SK-N-SH treated with all-trans-retinoic acid at 6 μM for 48 hours (cell line): ENCODE data around the gene LDLRAP1.

Experiments
- ATAC-seq: fragments of 200-7000 bp; cut with Tn5 transposase; 3 replicates; pipeline ENCODE4 v1.9.1; 2020; ENCODE audit warnings: mild to moderate bottlenecking, moderate library complexity
- ARNTL ChIP-seq: fragments of 450-650 bp; formaldehyde crosslinking; IDR thresholded peaks from 2 replicates; pipeline ENCODE4 v1.5.0; 2020; ENCODE audit warnings: low read depth, mild to moderate bottlenecking, moderate library complexity, borderline replicate concordance
- BACH2 ChIP-seq: fragments of 250-450 bp; sonication (Bioruptor Pico); IDR thresholded peaks from 2 replicates; pipeline ENCODE4 v1.9.0; 2021; ENCODE audit warnings: mild to moderate bottlenecking, borderline replicate concordance
- CREB5 ChIP-seq: fragments of 250-450 bp; sonication (Bioruptor Pico); IDR thresholded peaks from 2 replicates; pipeline ENCODE4 v1.5.1; 2020; ENCODE audit warnings: low read depth, mild to moderate bottlenecking, moderate library complexity
- CSDC2 ChIP-seq: fragments of 250-450 bp; sonication (Bioruptor Pico); IDR thresholded peaks from 2 replicates; pipeline ENCODE4 v1.5.0; 2020; ENCODE audit warnings: mild to moderate bottlenecking, moderate library complexity
- CSRNP3 ChIP-seq: fragments of 250-450 bp; sonication (Bioruptor Pico); IDR thresholded peaks from 2 replicates; pipeline ENCODE4 v1.5.1; 2021; ENCODE audit warnings: mild to moderate bottlenecking, moderate library complexity
- ESRRG ChIP-seq: fragments of 250-450 bp; sonication (Bioruptor Pico); IDR thresholded peaks from 2 replicates; pipeline ENCODE4 v1.6.1; 2021; ENCODE audit warnings: mild to moderate bottlenecking
- GLIS3 ChIP-seq: fragments of 250-450 bp; sonication (Bioruptor Pico); IDR thresholded peaks from 2 replicates; pipeline ENCODE4 v1.5.0; 2020; ENCODE audit warnings: mild to moderate bottlenecking, moderate library complexity
- ISL1 ChIP-seq: fragments of 250-450 bp; sonication (Bioruptor Pico); IDR thresholded peaks from 2 replicates; pipeline ENCODE4 v2.1.2; 2022; ENCODE audit warnings: mild to moderate bottlenecking, moderate library complexity
- OSR1 ChIP-seq: fragments of 250-450 bp; sonication (Bioruptor Pico); IDR thresholded peaks from 2 replicates; pipeline ENCODE4 v1.8.0; 2022; ENCODE audit warnings: moderate library complexity, mild to moderate bottlenecking, inconsistent platforms
- PPARA ChIP-seq: fragments of 250-450 bp; sonication (Bioruptor Pico); IDR thresholded peaks from 2 replicates; pipeline ENCODE4 v1.5.0; 2020; ENCODE audit warnings: mild to moderate bottlenecking, borderline replicate concordance
- RARB ChIP-seq: fragments of 250-450 bp; sonication (Bioruptor Pico); IDR thresholded peaks from 2 replicates; pipeline ENCODE4 v1.8.0; 2021; ENCODE audit warnings: mild to moderate bottlenecking, moderate library complexity
- SNAI2 ChIP-seq: fragments of 250-450 bp; sonication (Bioruptor Pico); IDR thresholded peaks from 2 replicates; pipeline ENCODE4 v1.5.0; 2020; ENCODE audit warnings: mild to moderate bottlenecking, moderate library complexity
- TCF4 ChIP-seq: fragments of 250-450 bp; sonication (Bioruptor Pico); IDR thresholded peaks from 2 replicates; pipeline ENCODE4 v1.8.0; 2021; ENCODE audit warnings: mild to moderate bottlenecking, moderate library complexity, borderline replicate concordance
- TOX ChIP-seq: fragments of 250-450 bp; sonication (Bioruptor Pico); IDR thresholded peaks from 2 replicates; pipeline ENCODE4 v1.8.0; 2021; ENCODE audit warnings: mild to moderate bottlenecking, moderate library complexity, borderline replicate concordance
- ZFP3 ChIP-seq: fragments of 250-450 bp; sonication (Bioruptor Pico); IDR thresholded peaks from 2 replicates; pipeline ENCODE4 v1.5.0; 2020; ENCODE audit warnings: mild to moderate bottlenecking, moderate library complexity
- ZNF565 ChIP-seq: fragments of 450-650 bp; formaldehyde crosslinking; conservative IDR thresholded peaks from 2 replicates; pipeline ENCODE4 v1.5.0; 2020; ENCODE audit warnings: low read depth, mild to moderate bottlenecking, moderate library complexity
- ZNF70 ChIP-seq: fragments of 450-650 bp; formaldehyde crosslinking; IDR thresholded peaks from 2 replicates; pipeline ENCODE4 v1.5.0; 2020; ENCODE audit warnings: mild to moderate bottlenecking, moderate library complexity
- ZNF8 ChIP-seq: fragments of 450-650 bp; formaldehyde crosslinking; IDR thresholded peaks from 2 replicates; pipeline ENCODE4 v1.5.0; 2020; ENCODE audit warnings: mild to moderate bottlenecking, moderate library complexity
- TF ChIP-seq, protein P1 (sequence below): fragments of 250-450 bp; sonication (Bioruptor Pico); IDR thresholded peaks from 2 replicates; pipeline ENCODE4 v1.8.0; 2020; ENCODE audit warnings: mild to moderate bottlenecking, moderate library complexity, borderline replicate concordance
- TF ChIP-seq, protein P2 (sequence below): fragments of 250-450 bp; sonication (Bioruptor Pico); IDR thresholded peaks from 2 replicates; pipeline ENCODE4 v1.5.0; 2020; ENCODE audit warnings: mild to moderate bottlenecking, moderate library complexity

LDLRAP1 gene

GRCh38 chr1:25568834-25569596 is 25.6 kb downstream of the LDLRAP1 start:
- TF ChIP-seq CSDC2 (CRISPR knock-in tag) (no peak), PPARA (CRISPR knock-in tag) (no peak), CSRNP3 (no peak)
- ATAC-seq, result peak; percentile 75

DNA sequence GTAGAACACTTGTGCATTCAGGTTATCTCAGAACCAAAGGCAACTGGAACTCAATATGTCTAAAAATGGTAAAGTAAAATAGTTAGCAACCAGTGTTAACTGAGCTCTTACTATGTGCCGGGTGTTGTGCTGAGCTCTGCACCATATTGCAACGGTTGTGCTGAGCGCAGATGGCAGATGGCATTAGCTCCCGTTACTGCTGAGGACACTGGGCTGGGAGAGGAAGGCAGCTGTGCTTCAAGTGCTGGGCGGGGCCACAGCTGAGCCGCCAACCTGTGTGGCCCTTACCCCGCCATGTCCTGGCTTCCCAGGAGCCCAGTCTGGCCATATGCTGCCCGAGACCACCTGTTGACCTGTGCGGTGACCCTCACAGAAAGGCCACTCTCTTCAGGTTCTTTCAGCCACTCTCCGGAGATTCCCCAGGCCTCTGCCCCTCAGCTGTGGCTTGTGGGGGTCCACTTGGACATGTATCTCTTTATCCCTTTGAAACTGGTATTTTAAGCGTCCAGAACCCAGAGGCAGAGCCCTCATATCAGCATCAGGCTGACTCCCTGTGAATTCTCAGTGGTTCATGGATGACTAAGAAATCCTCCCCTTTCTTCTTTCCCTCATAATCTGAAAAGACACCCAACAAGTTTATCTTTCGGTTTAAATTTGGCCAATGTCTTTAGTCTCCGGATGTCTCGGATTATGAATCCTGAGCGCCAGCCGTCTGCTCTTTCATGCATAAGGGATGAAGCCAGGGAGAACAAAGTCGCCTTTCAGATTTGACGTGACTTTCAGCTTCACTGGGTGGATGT is 26.4 kb downstream of the LDLRAP1 start:
- no peak for TF ChIP-seq OSR1
- no peak for TF ChIP-seq ESRRG (CRISPR knock-in tag)
- TF ChIP-seq ISL1 (CRISPR knock-in tag), result no peak
- no peak for TF ChIP-seq TCF4
- no peak for TF ChIP-seq ZNF8 (CRISPR knock-in tag)
- no peak for TF ChIP-seq SNAI2 (CRISPR knock-in tag)
- TF ChIP-seq CSRNP3, result no peak
- no peak for TF ChIP-seq CSDC2 (CRISPR knock-in tag)
- TF ChIP-seq BACH2 (CRISPR knock-in tag), result no peak
- TF ChIP-seq GLIS3, result no peak
- TF ChIP-seq PPARA (CRISPR knock-in tag), result no peak
- TF ChIP-seq, protein P1, sequence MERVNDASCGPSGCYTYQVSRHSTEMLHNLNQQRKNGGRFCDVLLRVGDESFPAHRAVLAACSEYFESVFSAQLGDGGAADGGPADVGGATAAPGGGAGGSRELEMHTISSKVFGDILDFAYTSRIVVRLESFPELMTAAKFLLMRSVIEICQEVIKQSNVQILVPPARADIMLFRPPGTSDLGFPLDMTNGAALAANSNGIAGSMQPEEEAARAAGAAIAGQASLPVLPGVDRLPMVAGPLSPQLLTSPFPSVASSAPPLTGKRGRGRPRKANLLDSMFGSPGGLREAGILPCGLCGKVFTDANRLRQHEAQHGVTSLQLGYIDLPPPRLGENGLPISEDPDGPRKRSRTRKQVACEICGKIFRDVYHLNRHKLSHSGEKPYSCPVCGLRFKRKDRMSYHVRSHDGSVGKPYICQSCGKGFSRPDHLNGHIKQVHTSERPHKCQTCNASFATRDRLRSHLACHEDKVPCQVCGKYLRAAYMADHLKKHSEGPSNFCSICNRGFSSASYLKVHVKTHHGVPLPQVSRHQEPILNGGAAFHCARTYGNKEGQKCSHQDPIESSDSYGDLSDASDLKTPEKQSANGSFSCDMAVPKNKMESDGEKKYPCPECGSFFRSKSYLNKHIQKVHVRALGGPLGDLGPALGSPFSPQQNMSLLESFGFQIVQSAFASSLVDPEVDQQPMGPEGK (CRISPR knock-in tag), result no peak
- ATAC-seq, result no peak

- ATAC-seq, result no peak
- TF ChIP-seq ZFP3 (CRISPR knock-in tag), result no peak
Measured at GRCh38 chr1:25570798-25571521, 27.6 kb downstream of the LDLRAP1 start.

- ATAC-seq, result no peak
- no peak for TF ChIP-seq CREB5 (CRISPR knock-in tag)
- TF ChIP-seq, all 23 proteins: peak for 0
Measured at GRCh38 chr1:25571522-25571970, 28.1 kb downstream of the LDLRAP1 start.

GRCh38 chr1:25572107-25572506 is 28.7 kb downstream of the LDLRAP1 start:
- no peak for ATAC-seq
- no peak for TF ChIP-seq ARNTL (CRISPR knock-in tag)
- no peak for TF ChIP-seq CREB5 (CRISPR knock-in tag)
- TF ChIP-seq RARB, result no peak
- no peak for TF ChIP-seq ZNF565 (CRISPR knock-in tag)
- TF ChIP-seq, protein P2, sequence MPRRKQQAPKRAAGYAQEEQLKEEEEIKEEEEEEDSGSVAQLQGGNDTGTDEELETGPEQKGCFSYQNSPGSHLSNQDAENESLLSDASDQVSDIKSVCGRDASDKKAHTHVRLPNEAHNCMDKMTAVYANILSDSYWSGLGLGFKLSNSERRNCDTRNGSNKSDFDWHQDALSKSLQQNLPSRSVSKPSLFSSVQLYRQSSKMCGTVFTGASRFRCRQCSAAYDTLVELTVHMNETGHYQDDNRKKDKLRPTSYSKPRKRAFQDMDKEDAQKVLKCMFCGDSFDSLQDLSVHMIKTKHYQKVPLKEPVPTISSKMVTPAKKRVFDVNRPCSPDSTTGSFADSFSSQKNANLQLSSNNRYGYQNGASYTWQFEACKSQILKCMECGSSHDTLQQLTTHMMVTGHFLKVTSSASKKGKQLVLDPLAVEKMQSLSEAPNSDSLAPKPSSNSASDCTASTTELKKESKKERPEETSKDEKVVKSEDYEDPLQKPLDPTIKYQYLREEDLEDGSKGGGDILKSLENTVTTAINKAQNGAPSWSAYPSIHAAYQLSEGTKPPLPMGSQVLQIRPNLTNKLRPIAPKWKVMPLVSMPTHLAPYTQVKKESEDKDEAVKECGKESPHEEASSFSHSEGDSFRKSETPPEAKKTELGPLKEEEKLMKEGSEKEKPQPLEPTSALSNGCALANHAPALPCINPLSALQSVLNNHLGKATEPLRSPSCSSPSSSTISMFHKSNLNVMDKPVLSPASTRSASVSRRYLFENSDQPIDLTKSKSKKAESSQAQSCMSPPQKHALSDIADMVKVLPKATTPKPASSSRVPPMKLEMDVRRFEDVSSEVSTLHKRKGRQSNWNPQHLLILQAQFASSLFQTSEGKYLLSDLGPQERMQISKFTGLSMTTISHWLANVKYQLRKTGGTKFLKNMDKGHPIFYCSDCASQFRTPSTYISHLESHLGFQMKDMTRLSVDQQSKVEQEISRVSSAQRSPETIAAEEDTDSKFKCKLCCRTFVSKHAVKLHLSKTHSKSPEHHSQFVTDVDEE (CRISPR knock-in tag), result no peak
- no peak for TF ChIP-seq SNAI2 (CRISPR knock-in tag)
- no peak for TF ChIP-seq TOX (CRISPR knock-in tag)
- TF ChIP-seq ZNF8 (CRISPR knock-in tag), result no peak
- no peak for TF ChIP-seq ZNF70
- TF ChIP-seq OSR1, result no peak
